HG03045 (cell line): Measurements from ENCODE around the gene URAD.
"Not testable (repeated sequence)": the region's sequence is repeated elsewhere in the genome, so short reads cannot be mapped to it uniquely, and the experiment has no call there.

ENCODE experiments used
- ATAC-seq: cut with Tn5 transposase; IDR thresholded peaks from one replicate; pipeline ENCODE4 v1.9.1; 2021; ENCODE audit warnings: mild to moderate bottlenecking, moderate library complexity; ENCODE audit not compliant: unreplicated experiment

URAD gene

GRCh38 chr13:27988520-27988919 is at the start of gene URAD:
Gene URAD, minus strand, starts transcription at chr13:27988693. Its CDS starts 56 bp downstream, at chr13:27988637.
- no peak for ATAC-seq

- ATAC-seq = no peak
These were observed 48.9 kb upstream of the URAD start for GRCh38 chr13:28037399-28037798.

- no peak for ATAC-seq
These were observed 46.8 kb upstream of the URAD start for GRCh38 chr13:28035146-28035782.

- ATAC-seq = no peak
These were observed 45.6 kb upstream of the URAD start for GRCh38 chr13:28033894-28034655.

GRCh38 chr13:28032438-28032837 is 43.9 kb upstream of the URAD start:
- not testable (repeated sequence) for ATAC-seq

GRCh38 chr13:28031896-28032288 is 43.4 kb upstream of the URAD start:
- ATAC-seq = no peak

GRCh38 chr13:28031220-28031895 is 42.9 kb upstream of the URAD start:
- ATAC-seq = no peak

- no peak for ATAC-seq
These were observed 39.3 kb upstream of the URAD start for GRCh38 chr13:28027607-28028364.

- ATAC-seq = no peak
These were observed 38.6 kb upstream of the URAD start for GRCh38 chr13:28027071-28027470.

- ATAC-seq = no peak
These were observed 38.0 kb upstream of the URAD start for GRCh38 chr13:28026508-28026907.

GRCh38 chr13:28022848-28023518 is 34.5 kb upstream of the URAD start:
- ATAC-seq = no peak

- ATAC-seq = no peak
These were observed 25.8 kb upstream of the URAD start for GRCh38 chr13:28014301-28014700.

GRCh38 chr13:28013482-28013881 is 25.0 kb upstream of the URAD start:
- no peak for ATAC-seq

- ATAC-seq = peak; percentile 76
These were observed 24.4 kb upstream of the URAD start for GRCh38 chr13:28012896-28013295.

GRCh38 chr13:28012383-28012782 is 23.9 kb upstream of the URAD start:
- no peak for ATAC-seq

GRCh38 chr13:28010046-28010445 is 21.6 kb upstream of the URAD start:
- no peak for ATAC-seq

GRCh38 chr13:28005016-28005415 is 16.5 kb upstream of the URAD start:
- not testable (repeated sequence) for ATAC-seq

- no peak for ATAC-seq
These were observed 14.6 kb upstream of the URAD start for GRCh38 chr13:28002886-28003698.

GRCh38 chr13:28001837-28002473 is 13.5 kb upstream of the URAD start:
- ATAC-seq = no peak
